Renal pelvis (tissue), 4 donors: ENCODE measurements around the gene SLC29A2. TPM values are rescaled to one million over a fixed set of nuclear protein-coding genes. Genes with fewer than 3 reads are reported as not detected.
"Not testable (repeated sequence)": the region's sequence is repeated elsewhere in the genome, so short reads cannot be mapped to it uniquely, and the experiment has no call there.

Experiments
- DNase-seq: peaks from one replicate; pipeline ENCODE4 v3.0.0-alpha.2; 2013
- polyA plus RNA-seq, 3 donors: library from polyadenylated mRNA; unstranded; fragments of 120-200 nt; gene quantifications; one replicate each; pipeline ENCODE4 v1.2.1, GENCODE V29; 2013; ENCODE audit not compliant: insufficient read length in 3 of 3

The SLC29A2 gene
- polyA plus RNA-seq, 3 donors = 22.9 to 27.8 (median 26.7) TPM

GRCh38 chr11:66388780-66389386 lies 17.3 kb upstream of the SLC29A2 start:
- DNase-seq = peak; percentile 57

GRCh38 chr11:66386171-66387069 lies 14.9 kb upstream of the SLC29A2 start:
- DNase-seq = peak; percentile 91

- DNase-seq = not testable (repeated sequence)
These were observed 12.8 kb upstream of the SLC29A2 start for GRCh38 chr11:66384316-66384715.

- DNase-seq = not testable (repeated sequence)
These were observed 8.7 kb upstream of the SLC29A2 start for GRCh38 chr11:66380264-66380663.

DNA sequence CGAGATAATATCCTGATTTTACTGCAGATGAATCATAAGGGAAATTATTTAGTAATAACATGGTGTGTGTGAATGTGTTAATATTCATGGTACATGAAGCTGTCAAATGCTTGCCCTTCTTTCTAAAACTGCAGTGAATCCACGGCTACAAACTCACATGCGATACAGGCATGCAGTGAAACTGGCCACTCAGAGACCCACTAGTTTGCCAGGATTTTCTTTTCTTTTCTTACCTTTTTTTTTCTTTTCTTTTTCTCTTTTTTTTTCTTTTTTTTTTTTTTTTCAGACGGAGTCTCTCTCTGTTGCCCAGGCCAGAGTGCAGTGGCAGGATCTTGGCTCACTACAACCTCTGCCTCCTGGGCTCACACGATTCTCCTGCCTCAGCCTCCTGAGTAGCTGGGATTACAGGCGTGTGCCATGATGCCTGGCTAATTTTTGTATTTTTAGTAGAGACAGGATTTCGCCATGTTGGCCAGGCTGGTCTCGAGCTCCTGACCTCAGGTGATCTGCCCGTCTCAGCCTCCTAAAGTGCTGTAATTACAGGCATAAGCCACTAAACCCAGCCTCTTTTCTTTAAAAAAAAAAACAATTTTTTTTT lies 2.2 kb upstream of the SLC29A2 start:
- not testable (repeated sequence) for DNase-seq

DNA sequence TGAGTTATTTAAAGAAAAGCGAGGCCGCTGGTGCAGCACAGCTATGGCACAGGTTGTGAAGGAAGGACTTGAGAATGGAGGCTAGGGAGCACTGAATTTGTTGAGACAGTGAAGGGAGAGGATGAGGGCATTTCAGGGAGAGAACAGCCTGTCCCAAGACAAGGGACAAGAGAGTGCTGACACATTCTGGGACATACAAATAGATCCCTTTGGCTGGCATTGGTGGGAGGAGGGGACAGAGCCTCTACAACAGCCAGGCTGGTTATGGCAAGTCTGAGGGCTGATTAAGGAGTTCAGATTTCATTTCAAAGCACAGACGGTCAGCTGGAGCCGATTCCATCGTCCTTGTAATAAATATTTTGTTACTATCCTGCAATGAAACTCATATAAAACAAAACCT lies 1.7 kb upstream of the SLC29A2 start:
- no peak for DNase-seq

GRCh38 chr11:66369073-66369894 lies 2.3 kb downstream of the SLC29A2 start:
- no peak for DNase-seq

DNA sequence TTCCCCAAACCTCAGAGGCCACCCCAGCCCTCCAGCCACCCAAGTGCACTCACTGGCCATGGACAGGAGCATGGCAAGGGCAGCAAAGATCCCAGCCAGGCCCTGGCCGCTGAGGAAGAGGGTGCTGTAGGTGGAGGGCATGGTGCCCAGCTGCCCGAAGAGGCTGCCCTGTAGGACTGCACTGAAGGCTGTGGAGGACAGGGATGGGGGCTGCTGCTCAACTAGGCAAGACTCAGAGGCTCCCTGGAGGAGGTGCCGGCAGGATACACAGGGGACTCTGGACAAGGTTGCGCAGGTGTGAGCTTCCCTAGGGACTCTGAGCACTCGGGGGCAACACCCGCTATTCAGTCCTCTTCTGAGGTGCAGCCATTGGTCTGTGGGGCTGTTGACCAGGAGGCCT lies 3.1 kb downstream of the SLC29A2 start:
- DNase-seq = no peak

DNA sequence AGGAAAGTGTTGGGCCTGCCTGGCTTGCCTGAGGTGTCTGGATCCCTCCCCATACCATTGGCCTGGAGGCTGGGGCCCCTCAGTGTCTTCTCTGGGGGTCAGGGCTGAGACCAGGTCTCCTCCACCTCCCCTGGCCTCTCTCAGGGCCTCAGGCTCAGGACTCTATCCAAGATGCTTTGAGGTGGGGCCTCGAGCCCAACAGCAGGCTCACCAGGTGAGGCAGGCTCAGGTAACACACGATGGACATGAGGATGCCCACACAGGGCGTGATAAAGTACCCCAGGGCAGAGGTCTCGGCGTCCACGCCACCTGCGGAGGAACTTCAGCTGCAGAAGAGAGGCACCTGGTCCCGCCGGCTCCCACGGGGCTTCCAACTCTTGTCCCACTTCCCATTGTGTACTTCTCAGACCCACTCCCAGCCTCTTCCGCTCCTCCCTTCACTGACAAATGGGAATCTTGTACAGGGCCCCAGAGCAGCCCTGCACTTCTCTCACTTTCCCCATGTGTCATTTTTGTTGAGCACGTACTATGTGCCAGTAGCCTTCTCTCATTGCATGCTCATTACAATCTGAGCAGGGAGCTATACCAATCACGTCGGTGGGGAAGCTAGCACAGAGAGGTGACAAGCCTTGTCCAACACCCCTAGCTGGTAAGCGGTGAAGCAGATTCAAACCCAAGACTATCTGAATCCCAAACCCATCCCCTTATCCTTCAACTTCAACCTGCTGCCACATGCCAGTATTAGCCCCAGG lies 3.8 kb downstream of the SLC29A2 start:
- no peak for DNase-seq

GRCh38 chr11:66366844-66367477 lies 4.6 kb downstream of the SLC29A2 start:
- no peak for DNase-seq

DNA sequence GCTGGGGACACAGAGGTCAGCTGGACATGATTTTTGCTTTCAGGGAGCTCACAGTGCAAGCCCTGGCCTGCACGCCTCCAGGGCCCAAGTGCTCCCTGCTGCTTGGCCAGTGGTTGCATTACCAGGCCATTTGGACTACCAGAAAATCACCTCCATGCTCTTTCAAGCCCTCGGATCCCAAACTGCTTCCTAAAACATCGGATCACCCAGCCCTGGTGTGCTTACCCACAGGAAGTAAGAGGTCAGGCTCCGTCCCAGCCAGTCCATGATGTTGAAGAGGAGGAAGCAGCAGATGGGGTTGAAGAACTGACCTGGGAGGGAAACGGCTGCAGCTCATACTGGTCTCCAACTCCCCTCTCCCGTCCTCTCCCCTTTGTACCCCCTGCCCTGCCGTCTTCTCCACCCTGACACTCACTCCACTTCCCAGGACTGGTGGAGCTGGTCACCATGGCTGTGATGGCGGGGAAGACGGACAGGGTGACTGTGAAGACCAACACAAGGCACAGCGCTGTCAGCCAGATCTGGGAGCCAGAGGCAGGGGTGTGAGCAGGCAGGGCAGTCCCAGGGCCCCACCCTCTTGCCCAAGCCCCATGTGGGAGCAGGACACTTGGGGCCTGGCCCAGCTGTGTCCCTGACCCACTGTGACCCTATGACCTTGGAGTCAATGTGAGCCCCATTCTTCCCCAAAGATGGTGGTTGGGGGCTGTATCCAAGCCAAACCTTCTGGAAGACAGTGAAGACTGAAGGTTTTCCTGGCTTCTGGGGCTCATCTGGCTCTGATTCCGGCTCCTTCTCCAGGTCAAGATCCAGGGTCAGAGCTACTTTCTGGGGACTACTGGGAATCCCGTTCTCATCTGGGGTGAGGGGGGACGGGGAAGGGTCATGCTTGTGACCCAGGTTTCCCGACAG lies 5.6 kb downstream of the SLC29A2 start:
- no peak for DNase-seq

DNA sequence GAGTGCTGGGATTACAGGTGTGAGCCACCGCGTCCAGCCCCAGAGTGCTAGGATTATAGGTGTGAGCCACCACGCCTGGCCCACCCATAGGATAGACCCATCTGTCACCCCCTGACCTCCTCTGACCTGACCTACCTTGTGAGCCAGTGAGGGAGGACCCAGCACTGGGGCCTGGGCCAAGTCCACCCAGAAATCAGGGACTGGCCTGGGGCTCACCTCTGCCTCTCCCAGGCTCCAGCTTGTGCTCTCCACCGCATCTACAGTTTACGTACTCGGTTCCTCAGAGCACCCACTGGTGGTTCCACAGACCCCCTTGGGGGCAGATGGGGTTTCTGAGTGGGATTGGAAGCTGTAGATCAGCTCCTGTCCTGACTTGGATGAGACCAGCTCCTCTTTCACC lies 6.4 kb downstream of the SLC29A2 start:
- DNase-seq = no peak

- DNase-seq = no peak
These were observed 7.6 kb downstream of the SLC29A2 start for GRCh38 chr11:66363805-66364535.

GRCh38 chr11:66363187-66363601 lies 8.4 kb downstream of the SLC29A2 start:
- DNase-seq = no peak

DNA sequence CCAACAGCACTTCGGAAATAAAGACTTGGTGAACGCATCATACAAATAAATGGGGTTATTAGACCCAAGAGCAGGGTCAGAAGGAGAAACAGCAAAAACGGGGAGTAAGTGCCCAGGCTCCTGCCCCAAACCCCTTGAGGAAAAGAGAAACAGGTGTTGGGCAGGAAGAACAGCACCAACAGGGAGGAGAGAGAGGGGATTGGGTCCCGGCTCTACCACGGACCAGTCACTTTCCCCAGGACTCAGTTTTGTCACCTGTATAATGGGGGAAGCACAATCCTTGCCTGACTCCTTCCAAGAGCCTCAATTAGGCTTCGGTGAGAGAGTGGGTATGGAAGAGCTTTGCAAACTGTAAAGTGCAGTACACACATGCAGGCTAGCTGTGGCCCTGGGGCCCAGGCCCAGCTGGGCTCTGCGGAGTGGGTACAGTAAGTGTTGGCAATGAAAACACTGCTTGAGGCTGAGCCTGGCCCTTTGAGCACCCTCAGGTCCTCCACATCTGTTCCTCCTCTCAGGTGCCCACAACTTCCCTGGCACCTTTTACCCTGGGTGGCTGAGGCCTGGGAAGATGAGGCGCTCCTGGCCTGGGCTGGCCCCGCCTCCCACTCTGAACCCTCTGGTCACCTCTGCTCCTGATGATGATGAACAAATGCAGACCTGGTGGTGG lies 8.9 kb downstream of the SLC29A2 start:
- DNase-seq = no peak

- DNase-seq = no peak
These were observed 10.0 kb downstream of the SLC29A2 start for GRCh38 chr11:66361502-66361941.

GRCh38 chr11:66360406-66361073 lies 11.0 kb downstream of the SLC29A2 start:
- no peak for DNase-seq

DNA sequence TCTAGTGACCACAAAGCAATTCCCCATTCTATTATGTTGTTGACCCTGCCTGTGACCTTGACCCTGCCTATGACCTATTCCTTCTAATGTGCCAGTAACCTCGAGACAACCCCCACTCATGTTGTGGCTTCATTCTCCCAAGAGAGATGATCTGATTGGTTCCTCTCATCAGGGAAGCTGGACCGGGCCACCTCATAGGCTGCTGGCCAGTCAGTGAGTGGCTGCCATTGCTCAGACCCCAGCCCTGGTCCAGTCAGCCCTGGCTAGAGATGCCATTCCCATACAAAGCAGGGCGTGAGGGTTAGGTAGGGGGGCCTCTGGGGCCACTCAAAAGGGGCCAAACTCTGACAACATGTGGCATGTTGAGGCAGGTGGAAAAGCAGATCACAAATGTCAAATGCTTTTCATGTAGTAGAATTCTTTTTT lies 11.9 kb downstream of the SLC29A2 start:
- DNase-seq = no peak
